SJSA1 (cell line): ENCODE data around the gene ZNF493. TPM values are rescaled to one million over a fixed set of nuclear protein-coding genes. Genes with fewer than 3 reads are reported as not detected.

Experiments used
- total RNA-seq: library from RNA; depleted of rRNA; stranded (reverse); fragments of >200 nt; shearing (Covaris generic); gene quantifications from 2 replicates; pipeline ENCODE4 v1.2.3, GENCODE V29; 2014; rRNA removed

ZNF493 gene
- total RNA-seq, 1 experiment from 2014 or later = 3.1 TPM

Other genes with a start within 250 kb of the ZNF493 start
- 2.7 and 5.0 TPM in 2 replicates for gene ZNF708, start 67.7 kb upstream of the ZNF493 start, total RNA-seq
- gene ZNF738, start 38.1 kb upstream of the ZNF493 start, total RNA-seq = 11.5 and 18.4 TPM in 2 replicates
- 2.4 and 3.0 TPM in 2 replicates for gene ZNF429, start 108.5 kb downstream of the ZNF493 start, total RNA-seq